Endometrium (tissue), 2 donors: ENCODE measurements around the gene CHCT1.

Experiments used
- FAIRE-seq: peaks from 2 replicates; lab custom pipeline; 2012; peaks lifted over from hg19 to GRCh38; lab: Jason Lieb, UNC
- donor health status: control.
- donor health status: control.

Gene CHCT1

DNA sequence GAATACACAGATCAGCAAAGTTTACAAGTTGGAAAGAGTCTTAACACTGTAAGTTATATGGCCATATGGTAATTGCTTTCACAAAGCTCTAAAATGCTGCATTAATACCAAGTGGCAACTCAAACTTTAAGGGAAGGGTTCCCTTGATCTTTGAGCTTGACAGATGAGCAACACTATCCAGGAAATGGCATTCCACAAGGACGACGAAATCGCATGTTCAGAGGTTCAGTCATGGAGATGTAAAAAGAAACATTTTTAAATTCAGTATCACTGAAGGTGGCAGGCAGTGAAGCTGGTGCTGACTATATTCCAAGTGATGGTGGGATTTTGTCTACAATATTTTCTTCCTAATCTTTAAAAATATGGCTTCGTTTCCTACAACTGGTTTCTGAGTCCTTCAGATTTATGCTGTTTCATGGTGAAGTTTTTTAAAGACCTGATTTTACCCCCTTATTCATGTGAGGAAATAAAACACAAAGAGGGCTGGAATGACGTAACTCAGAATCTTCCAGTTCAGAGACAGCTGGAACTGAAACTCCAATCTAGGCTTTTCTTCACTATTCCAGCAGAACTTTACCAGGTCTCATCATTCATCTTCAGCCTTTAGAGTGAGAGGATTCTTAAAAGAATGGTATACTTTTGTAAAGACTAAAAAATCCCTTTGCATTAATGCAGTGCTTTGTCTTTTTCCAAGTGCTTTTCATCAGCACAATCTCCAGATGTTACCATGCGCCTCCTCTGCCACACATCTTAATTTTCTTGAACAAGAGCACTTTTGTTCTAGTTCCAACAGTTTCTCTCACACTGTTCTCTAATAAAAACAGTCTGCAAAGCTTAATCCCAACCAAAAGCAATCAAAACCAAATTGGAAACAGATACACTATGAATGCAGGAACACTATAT is 20.2 kb downstream of the CHCT1 start:
- FAIRE-seq, result peak; percentile 70

DNA sequence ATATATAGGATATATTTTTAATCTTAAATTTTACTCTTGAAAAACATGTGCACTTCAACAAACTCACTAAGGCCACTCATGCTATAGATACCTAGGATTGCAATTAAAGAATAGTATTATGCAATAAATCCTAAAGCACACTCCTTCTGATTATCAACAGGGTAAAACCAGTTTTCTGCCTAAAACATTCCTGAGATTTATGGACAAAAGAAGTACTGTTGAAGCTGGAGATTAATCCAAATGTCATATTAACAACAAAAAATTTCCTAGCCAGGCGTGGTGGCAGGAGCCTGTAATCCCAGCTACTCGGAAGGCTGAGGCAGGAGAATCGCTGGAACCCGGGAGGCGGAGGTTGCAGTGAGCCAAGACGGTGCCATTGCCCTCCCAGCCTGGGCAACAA is 21.4 kb downstream of the CHCT1 start:
- no peak for FAIRE-seq

DNA sequence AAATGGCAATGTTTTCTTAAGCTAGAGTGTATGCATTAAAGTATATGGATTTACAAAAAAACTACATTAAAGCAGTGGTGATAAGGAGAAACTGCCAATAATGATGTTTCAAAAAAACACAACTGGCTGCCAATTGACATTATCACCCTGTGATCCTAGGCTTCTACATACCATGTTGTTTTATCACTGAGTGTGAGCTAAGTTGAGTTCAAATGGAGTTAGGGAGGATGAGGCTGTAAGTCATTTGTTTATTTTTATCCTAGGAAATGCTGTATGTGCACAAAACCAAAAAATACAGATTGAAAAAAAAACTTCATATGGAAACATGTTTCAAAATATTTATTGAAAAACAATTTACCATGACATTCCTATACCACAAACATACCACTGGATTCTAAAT is 22.9 kb downstream of the CHCT1 start:
- FAIRE-seq, result no peak

DNA sequence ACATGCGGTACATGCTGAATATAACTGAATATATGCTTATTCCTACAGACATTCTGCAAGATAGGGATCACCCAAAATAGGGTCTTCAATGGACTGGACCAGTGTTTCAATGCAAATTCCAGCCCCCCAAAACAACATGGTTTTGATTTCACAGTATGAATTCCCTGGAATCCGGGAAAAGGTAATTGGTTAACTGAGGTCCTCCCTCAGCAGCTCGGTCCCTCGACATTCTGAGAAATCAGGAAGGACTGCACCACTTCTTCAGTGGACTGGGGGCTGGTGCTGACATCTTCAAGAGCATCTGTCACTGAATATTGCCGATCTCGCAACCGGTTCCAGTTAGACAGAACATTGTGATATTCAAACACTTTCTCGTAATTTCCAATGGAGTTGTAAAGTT is 25.1 kb downstream of the CHCT1 start:
- FAIRE-seq, result no peak

DNA sequence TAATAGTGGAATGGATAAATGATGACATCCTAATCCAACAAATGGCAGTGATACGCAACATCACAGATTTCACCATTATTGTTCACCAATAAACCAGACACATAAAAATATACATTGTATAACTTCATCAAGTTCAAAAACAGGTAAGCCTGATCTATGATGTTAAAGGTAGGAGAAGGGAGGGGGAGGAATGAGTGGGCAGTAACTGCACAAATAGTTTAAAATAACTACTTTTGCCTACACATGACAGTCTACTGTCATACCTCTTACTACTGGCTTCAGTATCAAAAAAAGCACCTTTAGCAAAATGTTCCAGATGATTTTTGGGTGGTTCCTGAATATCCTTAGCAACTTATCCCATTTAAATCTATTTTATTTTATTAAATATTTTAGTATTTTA is 28.8 kb downstream of the CHCT1 start:
- no peak for FAIRE-seq

DNA sequence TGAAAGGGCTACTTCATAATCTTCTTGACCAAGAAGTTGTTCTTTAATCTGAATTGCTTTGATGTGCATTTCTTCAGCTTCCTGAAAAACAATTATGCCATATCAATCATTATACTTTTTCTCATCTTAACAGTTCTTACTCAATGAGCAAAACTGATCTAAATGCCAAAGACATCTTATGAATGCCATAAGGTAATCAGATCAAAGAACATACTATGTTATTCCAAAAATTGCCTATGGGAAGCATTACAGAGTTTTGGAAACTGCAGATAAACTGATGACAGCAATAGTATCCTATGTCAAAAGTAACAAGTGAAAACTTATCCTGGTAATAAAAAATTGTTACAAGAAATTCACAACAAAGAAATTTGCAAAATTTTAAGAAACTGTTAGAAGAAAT is 29.7 kb downstream of the CHCT1 start:
- FAIRE-seq, result no peak

DNA sequence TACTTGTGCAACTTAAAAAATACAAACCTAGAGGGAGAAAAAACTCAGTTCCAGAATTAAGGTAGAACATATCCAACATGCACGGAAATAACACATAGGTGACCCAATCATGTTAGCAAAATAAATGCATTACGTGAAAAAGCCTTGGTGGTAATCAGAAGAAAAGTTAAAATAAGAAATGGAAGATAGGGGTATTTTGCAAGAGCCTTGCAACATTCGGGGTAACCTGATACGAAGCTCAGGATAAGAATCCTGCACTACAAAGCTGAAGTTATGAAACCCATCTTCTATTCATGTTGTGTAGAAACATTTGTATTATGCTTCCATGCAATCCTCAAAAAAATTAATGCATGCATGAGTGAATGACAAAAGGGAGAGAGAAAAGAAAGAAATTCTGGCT is 33.1 kb downstream of the CHCT1 start:
- FAIRE-seq, result no peak

DNA sequence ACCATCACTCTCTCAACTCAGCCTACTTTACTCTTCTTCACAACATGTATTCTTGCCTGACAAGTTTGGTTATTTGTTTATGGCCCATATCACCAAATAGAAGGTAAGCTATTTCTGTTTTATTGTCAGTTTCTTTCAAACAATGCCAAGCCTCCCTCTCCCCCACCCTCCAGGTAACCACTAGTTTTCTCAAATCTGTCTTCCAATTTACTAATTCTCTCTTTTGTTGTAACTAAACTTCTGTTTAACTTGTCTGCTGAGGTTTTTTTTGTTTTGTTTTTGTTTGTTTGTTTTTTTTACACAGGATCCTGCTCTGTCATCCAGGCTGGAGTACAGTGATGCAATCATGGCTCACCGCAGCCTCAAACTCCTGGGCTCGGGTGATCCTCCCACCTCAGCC is 34.9 kb downstream of the CHCT1 start:
- FAIRE-seq, result no peak

DNA sequence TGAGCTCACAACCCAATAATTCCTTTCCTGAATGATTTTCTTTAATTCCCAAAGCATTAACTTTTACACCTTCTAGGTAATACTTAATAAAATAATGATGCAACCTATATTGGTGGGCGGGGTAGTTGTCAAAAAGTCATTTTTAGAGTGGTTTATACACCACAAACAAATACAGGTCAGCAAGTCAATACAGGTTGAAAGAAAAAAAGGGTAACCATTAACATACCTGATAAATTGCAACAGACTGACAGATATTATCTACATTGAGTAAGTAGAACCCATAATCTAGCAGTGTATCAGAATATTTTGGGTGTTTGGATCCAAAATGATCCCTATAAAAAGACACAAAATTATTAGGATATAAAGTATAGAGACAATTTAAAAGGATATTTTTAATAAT is 39.3 kb downstream of the CHCT1 start:
- FAIRE-seq, result no peak

DNA sequence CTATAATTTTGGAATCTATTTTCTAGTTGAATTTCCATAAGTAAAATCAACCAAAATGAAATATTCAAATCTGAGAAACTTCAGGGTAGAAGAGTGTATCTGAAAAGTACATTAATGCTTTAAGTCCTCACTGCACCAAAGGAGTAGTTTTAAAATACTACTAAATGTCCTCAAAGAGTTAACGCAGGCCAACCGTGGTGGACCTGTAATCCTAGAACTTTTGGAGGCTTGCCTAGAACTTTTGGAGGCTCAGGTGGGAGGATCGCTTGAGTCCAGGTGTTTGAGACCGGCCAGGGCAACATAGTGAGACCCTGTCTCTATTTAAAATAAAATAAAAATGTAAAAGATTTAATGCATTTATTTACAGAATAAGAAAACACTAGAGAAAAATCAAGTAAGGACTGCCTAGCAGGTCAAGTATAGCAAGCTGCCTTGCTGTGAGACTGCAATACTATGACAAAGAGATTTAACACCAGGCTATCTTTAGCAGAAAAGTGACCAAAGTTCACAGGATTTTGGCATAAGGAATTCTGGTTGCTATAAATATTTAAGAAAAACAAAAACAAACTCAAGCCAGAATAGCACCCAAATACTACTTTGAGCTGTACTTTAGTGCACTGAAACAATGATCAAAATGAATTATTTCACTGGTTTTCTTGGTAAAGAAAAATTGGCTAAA is 41.0 kb downstream of the CHCT1 start:
- FAIRE-seq, result no peak

DNA sequence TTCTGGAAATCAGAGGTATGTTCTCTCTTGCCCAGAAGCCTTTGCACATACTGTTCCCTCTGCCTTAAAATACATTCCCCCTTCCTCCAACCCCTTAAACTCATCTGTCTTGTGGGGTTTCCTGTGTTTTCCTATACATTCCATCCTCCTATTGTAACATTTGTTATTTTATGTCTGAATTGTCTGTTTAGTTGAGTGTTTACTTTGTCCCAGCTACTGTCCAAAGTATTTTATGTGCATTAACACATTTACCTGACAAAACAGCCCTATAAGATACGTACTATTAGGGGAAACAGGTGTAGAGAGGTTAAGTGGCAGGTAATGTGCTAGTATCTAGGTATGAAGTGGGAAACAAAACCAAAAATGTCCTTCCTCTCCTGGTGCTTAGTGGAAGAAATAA is 42.1 kb downstream of the CHCT1 start:
- FAIRE-seq, result no peak

DNA sequence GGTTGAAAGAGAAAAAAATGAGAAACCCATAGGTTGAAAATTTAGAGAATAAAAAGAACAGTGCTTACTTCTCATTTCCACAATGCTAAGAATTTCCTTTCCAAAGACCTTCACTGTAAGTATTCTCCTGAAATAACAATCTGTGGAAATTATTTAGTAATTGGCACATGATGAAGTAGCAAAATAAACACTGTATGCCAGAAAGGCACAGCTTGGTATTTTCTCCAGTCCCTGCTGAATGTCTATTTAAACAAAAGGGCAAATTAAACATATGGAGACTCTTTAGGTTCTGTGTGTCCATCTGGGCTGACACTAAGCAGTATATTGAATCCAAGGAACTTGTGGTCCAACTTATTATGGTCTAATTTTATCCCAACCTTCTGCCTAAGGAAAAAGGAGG is 46.1 kb downstream of the CHCT1 start:
- no peak for FAIRE-seq

DNA sequence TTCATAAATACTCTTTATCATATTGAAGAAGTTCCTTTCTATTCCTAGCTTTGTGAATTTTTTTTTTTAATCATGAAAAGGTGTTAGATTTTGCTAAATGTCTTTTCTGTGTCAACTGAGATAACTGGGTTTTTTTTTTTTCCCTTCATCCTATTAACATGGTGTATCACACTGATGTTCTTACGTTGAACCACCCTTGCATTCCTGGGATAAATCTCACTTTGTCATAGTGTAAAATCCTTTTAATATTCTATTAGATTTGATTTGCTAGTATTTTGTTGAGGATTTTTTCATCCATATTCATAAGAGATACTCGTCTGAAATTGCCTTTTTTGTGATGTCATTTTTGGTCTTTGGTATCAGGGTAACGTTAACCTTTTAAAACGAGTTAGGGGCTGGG is 49.2 kb downstream of the CHCT1 start:
- FAIRE-seq, result no peak

DNA sequence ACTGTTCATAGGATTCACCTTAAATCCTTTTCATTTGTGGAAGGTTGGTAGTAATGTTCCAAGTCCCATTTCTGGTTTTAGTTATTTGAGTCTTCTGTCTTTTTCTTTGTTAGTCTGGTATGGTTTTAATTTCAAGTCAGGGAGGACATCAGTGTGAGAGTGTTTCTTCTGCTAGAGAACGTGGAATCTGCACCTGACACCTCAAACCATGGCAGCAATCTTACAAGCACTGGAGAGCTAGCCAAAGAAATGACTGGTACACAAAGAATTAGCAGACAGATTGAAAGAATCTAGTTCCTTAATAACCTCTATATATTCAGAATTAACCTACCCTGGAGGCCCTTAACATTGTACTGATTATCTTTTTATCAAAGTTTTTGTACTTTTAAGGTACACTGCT is 50.2 kb downstream of the CHCT1 start:
- no peak for FAIRE-seq

DNA sequence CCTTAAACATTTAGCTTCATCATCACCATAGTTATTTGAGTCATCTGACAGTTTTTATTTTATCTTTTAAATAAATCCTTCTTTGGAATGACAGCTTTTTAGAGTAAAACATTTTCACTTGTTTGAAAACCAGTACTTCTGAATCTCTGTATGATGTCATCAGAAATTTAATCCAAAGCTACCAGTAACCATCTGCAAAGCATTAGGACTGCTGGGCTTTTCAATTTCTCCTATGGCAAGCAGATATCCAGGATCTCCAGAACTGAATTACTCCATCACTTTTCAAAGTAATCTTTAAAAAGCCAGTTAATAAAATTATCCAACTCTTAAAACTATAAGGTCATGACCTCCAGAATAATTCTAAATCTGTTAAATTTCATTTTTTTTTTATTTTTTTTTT is 51.5 kb downstream of the CHCT1 start:
- FAIRE-seq, result no peak
